ENCODE measurements around the gene PIR.

- TF ChIP-seq POLR2AphosphoS5 (IDR thresholded peaks at IDR 0.05; ENCODE audit: low read depth, low read length): no peak
- no peak for TF ChIP-seq JUND (IDR thresholded peaks at IDR 0.05)
- TF ChIP-seq, protein P1, sequence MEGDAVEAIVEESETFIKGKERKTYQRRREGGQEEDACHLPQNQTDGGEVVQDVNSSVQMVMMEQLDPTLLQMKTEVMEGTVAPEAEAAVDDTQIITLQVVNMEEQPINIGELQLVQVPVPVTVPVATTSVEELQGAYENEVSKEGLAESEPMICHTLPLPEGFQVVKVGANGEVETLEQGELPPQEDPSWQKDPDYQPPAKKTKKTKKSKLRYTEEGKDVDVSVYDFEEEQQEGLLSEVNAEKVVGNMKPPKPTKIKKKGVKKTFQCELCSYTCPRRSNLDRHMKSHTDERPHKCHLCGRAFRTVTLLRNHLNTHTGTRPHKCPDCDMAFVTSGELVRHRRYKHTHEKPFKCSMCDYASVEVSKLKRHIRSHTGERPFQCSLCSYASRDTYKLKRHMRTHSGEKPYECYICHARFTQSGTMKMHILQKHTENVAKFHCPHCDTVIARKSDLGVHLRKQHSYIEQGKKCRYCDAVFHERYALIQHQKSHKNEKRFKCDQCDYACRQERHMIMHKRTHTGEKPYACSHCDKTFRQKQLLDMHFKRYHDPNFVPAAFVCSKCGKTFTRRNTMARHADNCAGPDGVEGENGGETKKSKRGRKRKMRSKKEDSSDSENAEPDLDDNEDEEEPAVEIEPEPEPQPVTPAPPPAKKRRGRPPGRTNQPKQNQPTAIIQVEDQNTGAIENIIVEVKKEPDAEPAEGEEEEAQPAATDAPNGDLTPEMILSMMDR (IDR thresholded peaks at IDR 0.05 in 2 of 3, conservative IDR thresholded peaks at IDR 0.05 in 1 of 3; ENCODE audit: borderline replicate concordance in 1 of 3, insufficient read depth in 1 of 3, low read depth in 2 of 3, low read length in 2 of 3): peak; percentile 46 to 71 (median 71); a peak in 5 of 6 replicates
- TF ChIP-seq ZFX (IDR thresholded peaks at IDR 0.05): no peak
- no peak for TF ChIP-seq SP1 (IDR thresholded peaks at IDR 0.05; ENCODE audit: low read depth)
- no peak for TF ChIP-seq EZH2 (IDR thresholded peaks at IDR 0.05)
- TF ChIP-seq, protein P2, sequence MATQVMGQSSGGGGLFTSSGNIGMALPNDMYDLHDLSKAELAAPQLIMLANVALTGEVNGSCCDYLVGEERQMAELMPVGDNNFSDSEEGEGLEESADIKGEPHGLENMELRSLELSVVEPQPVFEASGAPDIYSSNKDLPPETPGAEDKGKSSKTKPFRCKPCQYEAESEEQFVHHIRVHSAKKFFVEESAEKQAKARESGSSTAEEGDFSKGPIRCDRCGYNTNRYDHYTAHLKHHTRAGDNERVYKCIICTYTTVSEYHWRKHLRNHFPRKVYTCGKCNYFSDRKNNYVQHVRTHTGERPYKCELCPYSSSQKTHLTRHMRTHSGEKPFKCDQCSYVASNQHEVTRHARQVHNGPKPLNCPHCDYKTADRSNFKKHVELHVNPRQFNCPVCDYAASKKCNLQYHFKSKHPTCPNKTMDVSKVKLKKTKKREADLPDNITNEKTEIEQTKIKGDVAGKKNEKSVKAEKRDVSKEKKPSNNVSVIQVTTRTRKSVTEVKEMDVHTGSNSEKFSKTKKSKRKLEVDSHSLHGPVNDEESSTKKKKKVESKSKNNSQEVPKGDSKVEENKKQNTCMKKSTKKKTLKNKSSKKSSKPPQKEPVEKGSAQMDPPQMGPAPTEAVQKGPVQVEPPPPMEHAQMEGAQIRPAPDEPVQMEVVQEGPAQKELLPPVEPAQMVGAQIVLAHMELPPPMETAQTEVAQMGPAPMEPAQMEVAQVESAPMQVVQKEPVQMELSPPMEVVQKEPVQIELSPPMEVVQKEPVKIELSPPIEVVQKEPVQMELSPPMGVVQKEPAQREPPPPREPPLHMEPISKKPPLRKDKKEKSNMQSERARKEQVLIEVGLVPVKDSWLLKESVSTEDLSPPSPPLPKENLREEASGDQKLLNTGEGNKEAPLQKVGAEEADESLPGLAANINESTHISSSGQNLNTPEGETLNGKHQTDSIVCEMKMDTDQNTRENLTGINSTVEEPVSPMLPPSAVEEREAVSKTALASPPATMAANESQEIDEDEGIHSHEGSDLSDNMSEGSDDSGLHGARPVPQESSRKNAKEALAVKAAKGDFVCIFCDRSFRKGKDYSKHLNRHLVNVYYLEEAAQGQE (IDR thresholded peaks at IDR 0.05; ENCODE audit: low read depth): no peak
- no peak for TF ChIP-seq CEBPB (IDR thresholded peaks at IDR 0.05; ENCODE audit: low read depth)
- TF ChIP-seq POLR2A (IDR thresholded peaks at IDR 0.05; ENCODE audit: borderline replicate concordance, extremely low read depth, insufficient read depth, insufficient read length): no peak
- no peak for TF ChIP-seq TCF7L2 (IDR thresholded peaks at IDR 0.05; ENCODE audit: borderline replicate concordance, extremely low read depth, insufficient read depth, insufficient read length)
- peak; percentile 72 for TF ChIP-seq RAD21 (IDR thresholded peaks at IDR 0.05; ENCODE audit: low read depth)
- no peak for TF ChIP-seq ATF3 (IDR thresholded peaks at IDR 0.05)
- TF ChIP-seq SRF (IDR thresholded peaks at IDR 0.05; ENCODE audit: low read depth): no peak
Observed at GRCh38 chrX:15471028-15471427, 22.1 kb downstream of the PIR start.

Data from HCT116 (cell line).